Mucosa of rectum (tissue), 2 donors: ENCODE measurements around the gene FBRS.

ENCODE experiments used
- H3K27ac ChIP-seq, 2 donors: one replicate each; pipeline ENCODE4 v1.7.0; 2013; ENCODE audit warnings: inconsistent platforms in 2 of 2, low read depth in 2 of 2, low read length in 2 of 2
- H3K27me3 ChIP-seq, 2 donors: one replicate each; pipeline ENCODE4 v1.7.0; 2013; ENCODE audit warnings: low read length in 2 of 2; ENCODE audit not compliant: control insufficient read depth in 2 of 2, insufficient read depth in 2 of 2
- H3K36me3 ChIP-seq, 2 donors: one replicate each; pipeline ENCODE4 v1.7.0; 2013; ENCODE audit warnings: low read length in 2 of 2; ENCODE audit not compliant: control insufficient read depth in 2 of 2, insufficient read depth in 2 of 2
- H3K4me1 ChIP-seq, 2 donors: one replicate each; pipeline ENCODE4 v1.7.0; 2013; ENCODE audit warnings: low read length in 2 of 2, mild to moderate bottlenecking in 1 of 2; ENCODE audit not compliant: control insufficient read depth in 2 of 2, insufficient read depth in 2 of 2
- H3K4me3 ChIP-seq, 2 donors: one replicate each; pipeline ENCODE4 v1.7.0; 2013; ENCODE audit warnings: low read length in 2 of 2
- H3K9ac ChIP-seq, 2 donors: one replicate each; pipeline ENCODE4 v1.7.0; 2013; ENCODE audit warnings: low read length in 2 of 2, low read depth in 1 of 2, mild to moderate bottlenecking in 1 of 2
- H3K9me3 ChIP-seq, 2 donors: one replicate each; pipeline ENCODE4 v1.7.0; 2013; ENCODE audit warnings: low read length in 2 of 2; ENCODE audit not compliant: control insufficient read depth in 2 of 2
- donor health status: healthy.
- donor health status: Normal muscosa, but diverticular disease.

Gene FBRS

DNA sequence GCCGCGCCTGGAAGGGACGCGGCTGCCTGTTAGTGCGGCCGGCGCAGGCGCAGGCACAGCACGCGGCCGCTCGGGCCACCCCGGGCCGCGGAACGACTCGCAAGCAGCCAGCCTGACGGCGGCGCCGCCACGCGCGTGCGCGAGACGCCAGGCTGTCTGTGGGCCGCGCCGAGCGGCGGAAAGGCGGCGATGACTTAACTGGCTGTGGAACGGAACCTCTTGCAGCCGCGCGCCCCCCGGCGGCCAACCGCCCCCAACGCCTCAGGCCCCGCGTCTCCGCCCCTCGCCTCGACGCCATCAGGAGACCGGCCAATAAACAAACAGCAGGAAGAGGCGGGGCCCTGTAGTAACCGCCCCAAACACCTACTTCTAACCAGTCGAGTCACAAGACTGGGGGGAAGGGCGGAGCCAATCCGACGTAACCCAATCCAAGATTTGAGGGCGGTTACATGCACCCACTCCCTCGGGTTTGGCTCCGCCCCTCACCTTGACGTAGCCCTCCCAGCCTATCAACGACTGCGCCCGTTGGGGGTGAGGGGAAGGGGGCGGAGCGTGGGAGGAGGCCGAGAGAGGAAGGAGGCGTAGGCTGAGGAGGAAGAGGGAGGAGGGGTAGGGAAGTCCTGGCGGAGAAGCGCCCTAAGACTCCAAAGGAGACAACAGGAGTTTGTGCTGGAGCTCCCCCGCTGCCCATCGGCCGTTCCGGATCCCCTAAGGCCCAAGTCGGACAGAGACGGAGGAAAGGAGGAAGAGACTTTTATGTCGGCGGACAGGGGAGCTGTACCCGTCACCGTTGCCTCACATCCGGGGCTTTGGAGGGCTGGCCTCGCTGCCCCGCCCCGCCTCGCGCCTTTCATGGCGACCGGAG, at the start of gene FBRS:
Gene FBRS, plus strand, starts transcription at position 566 of the 865 bp plus-strand sequence. CDS start 1,088 bp downstream, outside the sequence.
- Histone ChIP-seq H3K27ac (peak within 1 kb of the TSS; percentile 100), H3K27me3 (no peaks in the 10 kb centered on the region), H3K4me1 (peaks cover 36 to 39% of the 10 kb centered on the region in 2 donors), H3K9ac (peak within 1 kb of the TSS; percentile 98 to 99), H3K9me3 (no peaks in the 10 kb centered on the region), H3K36me3 (peaks cover 31 to 45% of the 10 kb centered on the region in 2 donors), H3K4me3 (peak within 1 kb of the TSS; percentile 97 to 100)

DNA sequence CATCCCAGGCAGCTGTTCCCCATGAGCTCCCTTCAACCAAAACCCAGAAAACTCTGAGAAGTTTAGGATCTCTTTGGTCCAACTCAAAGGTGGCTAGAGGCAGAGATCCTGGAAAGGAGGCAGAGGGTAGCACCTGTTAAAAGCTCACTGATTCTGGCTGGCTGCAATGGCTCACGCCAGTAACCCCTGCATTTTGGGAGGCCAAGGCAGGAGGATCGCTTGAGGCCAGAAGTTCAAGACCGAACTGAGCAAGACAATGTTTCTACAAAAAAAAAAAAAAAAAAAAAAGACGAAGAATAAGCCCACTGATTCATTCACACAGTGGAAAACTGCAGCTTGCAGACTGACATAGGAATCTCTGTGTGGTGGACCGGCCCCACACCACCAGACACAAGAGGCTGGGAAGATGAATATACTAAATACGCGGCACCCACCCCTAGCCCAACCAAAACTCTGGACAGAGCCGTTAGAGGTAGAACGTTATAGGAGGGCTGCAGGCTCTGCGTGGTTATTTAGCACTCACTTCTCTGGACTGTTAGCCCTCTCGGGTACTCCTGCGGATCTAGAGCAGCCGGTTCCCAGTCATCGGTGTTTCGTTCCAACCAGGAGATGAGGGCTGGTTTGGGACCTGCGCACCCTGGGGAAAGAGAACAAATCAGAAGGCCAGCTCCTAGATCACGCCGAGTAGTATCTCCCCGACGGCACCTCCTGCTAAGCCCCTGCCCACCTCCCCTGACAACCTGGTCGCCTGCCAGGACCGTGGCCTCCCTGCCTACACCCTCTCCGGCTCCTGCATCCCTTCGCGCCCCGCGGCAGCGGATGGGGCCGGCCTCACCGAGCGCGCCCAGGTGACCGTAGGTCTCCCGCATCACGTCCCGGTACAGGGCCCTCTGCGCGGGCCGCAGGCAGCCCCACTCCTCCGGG, 49.0 kb upstream of the FBRS start:
- Histone ChIP-seq H3K4me1 (peaks cover 8 to 9% of the 10 kb centered on the region in 2 donors), H3K9me3 (no peaks in the 10 kb centered on the region), H3K4me3 (peak overlapping the region; percentile 91 to 98), H3K36me3 (peaks cover 8 to 16% of the 10 kb centered on the region in 2 donors), H3K27me3 (no peaks in the 10 kb centered on the region), H3K9ac (peak overlapping the region; percentile 96 to 99), H3K27ac (peak overlapping the region; percentile 91 to 96)

DNA sequence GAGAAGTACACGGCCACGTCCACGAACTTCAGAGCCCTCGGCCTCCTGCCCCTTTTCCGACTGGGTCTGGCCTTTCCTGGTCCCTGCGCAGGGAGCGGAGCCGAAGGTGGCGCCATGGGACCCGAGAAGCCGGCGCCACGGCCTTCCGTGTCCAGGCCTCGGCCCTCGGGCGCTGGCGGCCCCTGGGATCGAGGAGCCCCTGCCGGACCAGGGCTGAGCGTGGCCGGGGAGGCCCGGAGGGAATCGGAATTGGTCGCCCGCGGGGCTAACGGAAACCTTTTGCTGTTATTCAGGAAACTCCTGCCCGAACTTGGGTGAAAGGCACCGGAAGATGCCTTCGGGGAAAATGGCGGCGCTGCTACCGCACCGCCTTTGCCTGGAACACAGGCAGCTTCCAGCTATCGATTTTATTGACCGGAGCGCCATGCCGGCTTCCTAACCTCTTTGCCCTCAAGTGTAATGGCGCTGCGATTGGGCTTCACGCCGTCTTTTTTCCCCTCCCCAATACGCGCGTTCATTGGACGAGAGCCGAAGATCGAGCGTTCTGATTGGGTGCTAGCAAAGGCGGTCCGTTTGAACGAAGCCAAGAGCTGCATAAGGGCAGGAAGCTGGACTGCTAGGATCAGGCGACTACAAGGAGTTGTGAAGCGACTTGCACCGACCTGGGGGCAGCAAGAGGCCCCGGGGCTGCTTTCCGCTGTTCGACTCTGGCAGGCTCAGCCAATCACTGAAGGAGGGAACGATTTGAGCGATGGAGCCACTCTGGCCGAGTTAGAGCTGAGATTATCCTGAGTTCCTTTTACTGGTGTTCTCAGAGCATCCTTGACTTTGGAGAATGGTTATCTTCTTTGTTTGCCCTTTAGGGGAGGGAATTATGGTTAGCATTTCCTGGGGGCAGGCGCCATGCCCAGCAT, 48.0 kb upstream of the FBRS start, which contains the start of gene ZNF689:
Gene ZNF689, minus strand, starts transcription at position 464 of the 914 bp plus-strand sequence. Its CDS starts 348 bp downstream, at position 116.
- Histone ChIP-seq H3K9me3 (no peaks in the 10 kb centered on the region), H3K4me1 (peaks cover 9% of the 10 kb centered on the region in 2 donors), H3K9ac (peak within 1 kb of the TSS; percentile 96 to 99)

DNA sequence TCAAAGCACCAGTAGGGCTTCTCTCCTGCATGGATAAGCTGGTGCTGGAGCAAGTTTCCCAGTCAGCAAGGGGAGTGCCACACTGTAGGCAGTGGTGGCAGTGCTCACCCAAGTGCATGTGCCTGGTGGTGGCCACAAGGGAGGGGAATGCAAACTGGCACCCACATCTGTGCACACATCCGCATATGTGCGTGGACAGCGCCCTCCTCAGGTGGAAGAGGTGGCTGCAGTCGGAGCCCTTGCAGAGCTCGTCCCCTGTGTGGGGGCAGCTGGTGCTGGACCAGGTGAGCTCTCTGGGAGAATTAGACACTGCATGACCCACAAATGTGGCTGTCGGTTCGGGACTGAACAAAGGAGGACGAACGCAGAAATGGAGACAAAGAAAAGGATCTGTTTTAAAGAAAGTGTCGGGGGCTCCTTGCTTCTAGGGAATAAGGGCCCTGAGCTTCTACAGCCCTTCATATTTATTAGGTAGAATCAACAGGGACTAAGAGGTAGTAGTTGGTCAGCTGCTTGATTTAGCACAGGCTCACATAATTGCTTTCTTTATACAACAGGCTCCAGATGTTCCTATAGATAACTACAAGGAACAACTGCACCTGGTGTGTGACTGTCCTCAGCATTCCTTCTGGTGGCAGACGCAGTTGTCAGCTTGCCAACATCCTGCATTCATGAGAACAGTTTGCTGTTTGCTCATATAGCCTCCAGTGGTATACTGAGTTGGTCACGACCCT, 42.7 kb upstream of the FBRS start:
- no peaks in the 10 kb centered on the region for H3K9me3 ChIP-seq
- H3K4me3 ChIP-seq = no peak overlapping the region
- H3K27ac ChIP-seq = no peak overlapping the region
- no peaks in the 10 kb centered on the region for H3K27me3 ChIP-seq
- no peak overlapping the region for H3K9ac ChIP-seq
- H3K36me3 ChIP-seq = no peaks in the 10 kb centered on the region
- peaks cover 6 to 7% of the 10 kb centered on the region in 2 donors for H3K4me1 ChIP-seq

More for the DNA sequence above, 48.0 kb upstream of the FBRS start, which contains the start of gene ZNF689:
- Histone ChIP-seq H3K27me3 (no peaks in the 10 kb centered on the region), H3K36me3 (peaks cover 0 to 7% of the 10 kb centered on the region in 2 donors), H3K27ac (peak within 1 kb of the TSS; percentile 91 to 96), H3K4me3 (peak within 1 kb of the TSS; percentile 91 to 98)

DNA sequence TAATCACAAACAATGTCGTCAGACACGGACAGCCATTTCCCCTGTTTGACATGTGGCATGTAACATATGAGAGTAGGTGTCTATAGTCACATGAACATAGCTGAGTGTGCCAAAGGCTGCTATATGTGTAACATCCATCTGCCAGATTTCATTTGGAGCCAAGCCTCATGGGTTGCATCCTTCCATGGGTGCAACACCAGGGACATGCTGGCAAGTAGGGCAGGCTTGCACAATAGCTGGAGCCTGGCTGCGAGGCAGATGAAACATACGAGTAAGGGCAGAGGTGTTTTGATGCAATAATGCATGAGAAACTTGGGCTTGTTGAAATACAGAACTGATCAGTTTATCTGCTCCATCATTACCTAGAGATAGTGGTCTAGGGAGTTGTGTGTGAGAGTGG, 39.0 kb upstream of the FBRS start:
- Histone ChIP-seq H3K4me1 (peaks cover 6% of the 10 kb centered on the region in 2 donors), H3K9me3 (no peaks in the 10 kb centered on the region), H3K27ac (no peak overlapping the region), H3K36me3 (no peaks in the 10 kb centered on the region), H3K4me3 (no peak overlapping the region), H3K27me3 (no peaks in the 10 kb centered on the region), H3K9ac (no peak overlapping the region)

DNA sequence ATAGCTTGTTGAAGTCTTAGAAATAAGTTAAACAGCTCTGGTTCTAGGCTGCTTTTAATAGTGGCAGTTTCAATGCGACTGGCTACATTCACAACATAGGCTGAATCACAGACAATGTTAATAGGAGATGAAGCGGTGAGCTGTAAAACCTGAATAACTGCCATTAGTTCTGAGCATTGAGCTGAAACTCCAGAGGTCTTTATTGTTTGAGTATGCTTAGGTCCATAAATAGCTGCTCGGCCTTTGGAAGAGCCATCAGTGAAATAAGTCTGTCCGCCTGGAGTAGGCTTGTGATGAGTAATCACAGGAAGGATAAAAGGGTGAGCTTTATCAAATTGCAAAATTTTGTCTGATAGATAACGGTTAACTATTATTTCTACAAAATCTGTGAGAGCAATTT, 38.6 kb upstream of the FBRS start:
- Histone ChIP-seq H3K9ac (no peak overlapping the region), H3K4me1 (peaks cover 6% of the 10 kb centered on the region in 2 donors), H3K27me3 (no peaks in the 10 kb centered on the region), H3K36me3 (no peaks in the 10 kb centered on the region), H3K9me3 (no peaks in the 10 kb centered on the region), H3K27ac (no peak overlapping the region), H3K4me3 (no peak overlapping the region)

DNA sequence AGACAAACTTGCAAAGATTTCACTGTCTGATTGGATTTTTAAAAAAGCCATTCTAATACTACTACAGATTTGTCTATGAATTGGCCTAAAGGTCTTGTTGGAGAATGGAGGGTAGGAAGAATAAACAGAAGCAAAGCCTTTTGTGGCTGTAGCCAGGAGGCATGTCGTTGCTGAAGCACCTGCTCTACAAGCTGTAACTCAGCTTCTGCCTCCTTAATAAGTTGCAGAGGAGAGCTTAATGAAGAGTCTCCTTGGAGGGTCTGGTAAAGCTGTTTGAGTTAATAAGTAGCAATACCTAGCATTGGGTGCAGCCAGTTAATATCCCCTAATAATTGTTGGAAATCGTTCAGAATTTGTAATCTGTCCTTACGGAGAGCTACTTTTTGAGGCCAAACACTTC, 38.1 kb upstream of the FBRS start:
- Histone ChIP-seq H3K4me1 (peaks cover 5% of the 10 kb centered on the region in 2 donors), H3K27me3 (no peaks in the 10 kb centered on the region), H3K9me3 (no peaks in the 10 kb centered on the region), H3K27ac (no peak overlapping the region), H3K36me3 (no peaks in the 10 kb centered on the region), H3K4me3 (no peak overlapping the region), H3K9ac (no peak overlapping the region)

DNA sequence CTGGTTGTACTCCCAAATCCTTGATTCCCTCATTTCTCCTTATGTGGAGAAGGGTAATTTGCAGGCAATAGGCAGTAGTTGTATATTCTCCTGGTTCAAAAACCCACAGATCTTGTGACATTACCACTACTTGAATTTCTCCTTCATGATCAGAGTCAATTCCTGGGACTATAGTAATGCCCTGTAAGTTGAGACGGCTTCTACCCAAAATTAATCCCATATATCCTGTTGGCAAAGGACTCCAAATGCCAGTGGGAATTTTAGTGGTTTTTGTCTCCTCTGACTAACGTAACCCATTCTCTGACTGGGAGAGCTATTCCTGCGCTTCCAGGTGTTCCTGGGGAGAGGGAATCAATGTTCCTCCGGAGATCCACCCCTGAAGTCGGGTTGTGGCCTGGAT, 36.5 kb upstream of the FBRS start:
- no peaks in the 10 kb centered on the region for H3K36me3 ChIP-seq
- H3K27me3 ChIP-seq = no peaks in the 10 kb centered on the region
- no peak overlapping the region for H3K9ac ChIP-seq
- no peaks in the 10 kb centered on the region for H3K9me3 ChIP-seq
- no peaks in the 10 kb centered on the region for H3K4me1 ChIP-seq
- no peak overlapping the region for H3K27ac ChIP-seq
- no peak overlapping the region for H3K4me3 ChIP-seq
